SK-N-SH (cell line): ENCODE results near the gene DTNBP1.

Source experiments
- NFIC ChIP-seq: IDR thresholded peaks from 2 replicates; pipeline ENCODE4 v1.4.0; 2012; ENCODE audit warnings: borderline replicate concordance
- POLR2AphosphoS5 ChIP-seq: IDR thresholded peaks from 2 replicates; pipeline ENCODE4 v1.6.1; 2012; ENCODE audit warnings: low read depth, low read length
- TF ChIP-seq, protein P1 (sequence below): fragments of 200-600 bp; sonication (generic); IDR thresholded peaks from 2 replicates; pipeline ENCODE4 v1.6.1; 2017; ENCODE audit warnings: antibody characterized with exemption, mild to moderate bottlenecking, moderate library complexity

DNA sequence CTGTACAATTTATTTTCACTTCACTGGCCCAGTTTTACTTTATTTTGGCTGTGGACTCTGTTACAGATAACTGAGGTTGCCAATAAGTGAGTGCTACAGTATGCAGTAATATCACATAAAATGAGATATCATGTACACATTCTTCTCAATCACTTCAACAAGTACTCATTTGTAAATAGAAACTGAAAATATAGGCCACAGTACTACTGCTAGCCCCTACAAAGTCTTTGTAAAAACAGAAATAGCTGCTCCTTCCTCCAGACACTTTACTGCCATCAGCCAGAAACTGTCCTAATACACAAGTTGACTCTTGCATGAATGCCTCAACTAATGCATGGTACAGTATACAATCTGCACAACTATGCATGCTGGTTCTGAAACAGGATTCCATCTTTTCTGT is 9.2 kb downstream of the DTNBP1 start:
- TF ChIP-seq POLR2AphosphoS5 (no peak), NFIC (no peak)
- TF ChIP-seq, protein P1, sequence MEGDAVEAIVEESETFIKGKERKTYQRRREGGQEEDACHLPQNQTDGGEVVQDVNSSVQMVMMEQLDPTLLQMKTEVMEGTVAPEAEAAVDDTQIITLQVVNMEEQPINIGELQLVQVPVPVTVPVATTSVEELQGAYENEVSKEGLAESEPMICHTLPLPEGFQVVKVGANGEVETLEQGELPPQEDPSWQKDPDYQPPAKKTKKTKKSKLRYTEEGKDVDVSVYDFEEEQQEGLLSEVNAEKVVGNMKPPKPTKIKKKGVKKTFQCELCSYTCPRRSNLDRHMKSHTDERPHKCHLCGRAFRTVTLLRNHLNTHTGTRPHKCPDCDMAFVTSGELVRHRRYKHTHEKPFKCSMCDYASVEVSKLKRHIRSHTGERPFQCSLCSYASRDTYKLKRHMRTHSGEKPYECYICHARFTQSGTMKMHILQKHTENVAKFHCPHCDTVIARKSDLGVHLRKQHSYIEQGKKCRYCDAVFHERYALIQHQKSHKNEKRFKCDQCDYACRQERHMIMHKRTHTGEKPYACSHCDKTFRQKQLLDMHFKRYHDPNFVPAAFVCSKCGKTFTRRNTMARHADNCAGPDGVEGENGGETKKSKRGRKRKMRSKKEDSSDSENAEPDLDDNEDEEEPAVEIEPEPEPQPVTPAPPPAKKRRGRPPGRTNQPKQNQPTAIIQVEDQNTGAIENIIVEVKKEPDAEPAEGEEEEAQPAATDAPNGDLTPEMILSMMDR = no peak
